GM19452 (cell line): ENCODE data around the gene NAA20.

Experiments used
- ATAC-seq: cut with Tn5 transposase; IDR thresholded peaks from one replicate; pipeline ENCODE4 v1.9.1; 2021; ENCODE audit not compliant: unreplicated experiment

NAA20 gene

GRCh38 chr20:20017001-20017843, at the start of gene NAA20:
Gene NAA20, plus strand, starts transcription at chr20:20017362. Its CDS starts 35 bp downstream, at chr20:20017397.
- peak; percentile 100 for ATAC-seq

- ATAC-seq, result no peak
These were observed 49.7 kb upstream of the NAA20 start for GRCh38 chr20:19967445-19967844.

GRCh38 chr20:19968028-19968427, 49.1 kb upstream of the NAA20 start:
- no peak for ATAC-seq

- no peak for ATAC-seq
These were observed 48.6 kb upstream of the NAA20 start for GRCh38 chr20:19968466-19969073.

- ATAC-seq, result no peak
These were observed 48.1 kb upstream of the NAA20 start for GRCh38 chr20:19969106-19969505.

GRCh38 chr20:19969507-19970255, 47.5 kb upstream of the NAA20 start:
- ATAC-seq, result no peak

GRCh38 chr20:19970256-19970765, 46.9 kb upstream of the NAA20 start:
- ATAC-seq, result no peak

- ATAC-seq, result no peak
These were observed 46.0 kb upstream of the NAA20 start for GRCh38 chr20:19971116-19971515.

- ATAC-seq, result no peak
These were observed 43.1 kb upstream of the NAA20 start for GRCh38 chr20:19973961-19974629.

- no peak for ATAC-seq
These were observed 42.3 kb upstream of the NAA20 start for GRCh38 chr20:19974630-19975435.

- ATAC-seq, result no peak
These were observed 41.7 kb upstream of the NAA20 start for GRCh38 chr20:19975436-19975799.

GRCh38 chr20:19975901-19976300, 41.3 kb upstream of the NAA20 start:
- no peak for ATAC-seq

- no peak for ATAC-seq
These were observed 40.4 kb upstream of the NAA20 start for GRCh38 chr20:19976595-19977372.

- no peak for ATAC-seq
These were observed 39.8 kb upstream of the NAA20 start for GRCh38 chr20:19977373-19977770.

GRCh38 chr20:19978511-19979210, 38.5 kb upstream of the NAA20 start:
- no peak for ATAC-seq

- ATAC-seq, result no peak
These were observed 36.1 kb upstream of the NAA20 start for GRCh38 chr20:19981031-19981451.

GRCh38 chr20:19986419-19986818, 30.7 kb upstream of the NAA20 start:
- ATAC-seq, result no peak

- ATAC-seq, result no peak
These were observed 30.1 kb upstream of the NAA20 start for GRCh38 chr20:19987046-19987445.

- ATAC-seq, result no peak
These were observed 26.3 kb upstream of the NAA20 start for GRCh38 chr20:19990850-19991249.
